ENCODE data around the gene ASPG. TPM values are rescaled to one million over a fixed set of nuclear protein-coding genes. Genes with fewer than 3 reads are reported as not detected.

The ASPG gene
- total RNA-seq, 1 experiment from 2014 or later: 3.4 TPM

DNA sequence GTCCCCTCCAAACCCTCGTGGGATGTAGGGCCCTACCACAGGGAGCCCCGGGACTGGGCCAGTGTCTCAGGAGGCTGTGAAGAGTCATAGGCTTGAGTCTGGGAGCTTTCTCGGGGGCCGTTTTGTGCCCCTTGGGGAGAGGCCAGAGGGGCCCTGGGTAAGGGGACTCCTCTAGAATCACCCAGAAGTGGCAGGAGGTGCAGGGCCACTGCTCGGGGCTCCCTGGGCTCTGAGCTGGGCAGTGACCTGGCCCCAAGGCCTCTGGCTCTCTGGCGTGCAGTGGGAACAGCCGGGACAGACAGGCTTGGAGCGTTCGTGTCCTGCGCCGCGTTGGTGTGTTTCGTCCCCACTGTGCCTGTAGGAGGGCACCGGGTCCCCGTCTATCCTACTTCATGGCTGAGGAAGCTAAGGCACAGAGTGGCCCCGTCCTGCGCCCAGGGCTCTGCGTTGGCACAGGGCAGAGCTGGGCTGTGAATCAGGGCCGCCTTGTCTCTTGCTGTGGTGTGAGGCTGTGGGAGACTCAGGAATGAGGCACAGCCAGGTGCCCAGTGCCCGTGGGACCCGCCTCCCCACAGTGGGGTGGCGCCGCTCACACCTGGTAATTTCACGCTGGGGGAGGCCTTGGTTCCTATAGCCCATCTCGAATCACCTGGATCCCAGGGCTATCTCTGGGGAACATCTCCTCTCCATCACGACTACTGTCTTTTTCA is 29.1 kb downstream of the ASPG start:
- H3K27ac Mint-ChIP-seq: no peak overlapping the region
- no peaks in the 10 kb centered on the region for H3K9me3 Mint-ChIP-seq
- ATAC-seq (no peak), DNase-seq (ENCODE audit: low spot score) (no peak)
- peaks cover 26% of the 10 kb centered on the region for H3K27me3 Mint-ChIP-seq (ENCODE audit: low read depth)
- H3K4me1 Mint-ChIP-seq: no peaks in the 10 kb centered on the region
- ChIA-PET CTCF (interaction anchor here (0.6 to 3.2 kb wide), 4 partner anchors 17 to 37 kb away, joined by 3 to 13 read pairs (median 6); no protein-coding TSS in a partner anchor), POLR2A (interaction anchor here (0.6 kb wide), 1 partner anchor 769 kb away, joined by 4 read pairs; no protein-coding TSS in a partner anchor)
- H3K36me3 Mint-ChIP-seq: no peaks in the 10 kb centered on the region
- H3K4me3 Mint-ChIP-seq: no peak overlapping the region
- TF ChIP-seq MYBL2 (CRISPR knock-in tag; IDR thresholded peaks at IDR 0.05) (no peak), ZNF219 (CRISPR knock-in tag; IDR thresholded peaks at IDR 0.05; ENCODE audit: borderline replicate concordance) (no peak), ZNF396 (CRISPR knock-in tag; IDR thresholded peaks at IDR 0.05; ENCODE audit: borderline replicate concordance) (no peak), ZNF138 (CRISPR knock-in tag; conservative IDR thresholded peaks at IDR 0.05) (no peak), NFATC4 (CRISPR knock-in tag; IDR thresholded peaks at IDR 0.05) (no peak), TCF7 (CRISPR knock-in tag; IDR thresholded peaks at IDR 0.05; ENCODE audit: low read depth) (no peak), TEAD1 (CRISPR knock-in tag; IDR thresholded peaks at IDR 0.05) (no peak), NR1H2 (CRISPR knock-in tag; IDR thresholded peaks at IDR 0.05) (no peak), SMAD3 (CRISPR knock-in tag; IDR thresholded peaks at IDR 0.05; ENCODE audit: borderline replicate concordance) (no peak), JUN (CRISPR knock-in tag; IDR thresholded peaks at IDR 0.05) (no peak)
- TF ChIP-seq, protein P1, sequence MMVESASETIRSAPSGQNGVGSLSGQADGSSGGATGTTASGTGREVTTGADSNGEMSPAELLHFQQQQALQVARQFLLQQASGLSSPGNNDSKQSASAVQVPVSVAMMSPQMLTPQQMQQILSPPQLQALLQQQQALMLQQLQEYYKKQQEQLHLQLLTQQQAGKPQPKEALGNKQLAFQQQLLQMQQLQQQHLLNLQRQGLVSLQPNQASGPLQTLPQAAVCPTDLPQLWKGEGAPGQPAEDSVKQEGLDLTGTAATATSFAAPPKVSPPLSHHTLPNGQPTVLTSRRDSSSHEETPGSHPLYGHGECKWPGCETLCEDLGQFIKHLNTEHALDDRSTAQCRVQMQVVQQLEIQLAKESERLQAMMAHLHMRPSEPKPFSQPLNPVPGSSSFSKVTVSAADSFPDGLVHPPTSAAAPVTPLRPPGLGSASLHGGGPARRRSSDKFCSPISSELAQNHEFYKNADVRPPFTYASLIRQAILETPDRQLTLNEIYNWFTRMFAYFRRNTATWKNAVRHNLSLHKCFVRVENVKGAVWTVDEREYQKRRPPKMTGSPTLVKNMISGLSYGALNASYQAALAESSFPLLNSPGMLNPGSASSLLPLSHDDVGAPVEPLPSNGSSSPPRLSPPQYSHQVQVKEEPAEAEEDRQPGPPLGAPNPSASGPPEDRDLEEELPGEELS (CRISPR knock-in tag; IDR thresholded peaks at IDR 0.05): no peak
- TF ChIP-seq, protein P2, sequence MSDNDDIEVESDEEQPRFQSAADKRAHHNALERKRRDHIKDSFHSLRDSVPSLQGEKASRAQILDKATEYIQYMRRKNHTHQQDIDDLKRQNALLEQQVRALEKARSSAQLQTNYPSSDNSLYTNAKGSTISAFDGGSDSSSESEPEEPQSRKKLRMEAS (CRISPR knock-in tag; IDR thresholded peaks at IDR 0.05): no peak
- TF ChIP-seq, protein P3, sequence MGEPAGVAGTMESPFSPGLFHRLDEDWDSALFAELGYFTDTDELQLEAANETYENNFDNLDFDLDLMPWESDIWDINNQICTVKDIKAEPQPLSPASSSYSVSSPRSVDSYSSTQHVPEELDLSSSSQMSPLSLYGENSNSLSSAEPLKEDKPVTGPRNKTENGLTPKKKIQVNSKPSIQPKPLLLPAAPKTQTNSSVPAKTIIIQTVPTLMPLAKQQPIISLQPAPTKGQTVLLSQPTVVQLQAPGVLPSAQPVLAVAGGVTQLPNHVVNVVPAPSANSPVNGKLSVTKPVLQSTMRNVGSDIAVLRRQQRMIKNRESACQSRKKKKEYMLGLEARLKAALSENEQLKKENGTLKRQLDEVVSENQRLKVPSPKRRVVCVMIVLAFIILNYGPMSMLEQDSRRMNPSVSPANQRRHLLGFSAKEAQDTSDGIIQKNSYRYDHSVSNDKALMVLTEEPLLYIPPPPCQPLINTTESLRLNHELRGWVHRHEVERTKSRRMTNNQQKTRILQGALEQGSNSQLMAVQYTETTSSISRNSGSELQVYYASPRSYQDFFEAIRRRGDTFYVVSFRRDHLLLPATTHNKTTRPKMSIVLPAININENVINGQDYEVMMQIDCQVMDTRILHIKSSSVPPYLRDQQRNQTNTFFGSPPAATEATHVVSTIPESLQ (CRISPR knock-in tag; IDR thresholded peaks at IDR 0.05): no peak
- TF ChIP-seq, protein P4, sequence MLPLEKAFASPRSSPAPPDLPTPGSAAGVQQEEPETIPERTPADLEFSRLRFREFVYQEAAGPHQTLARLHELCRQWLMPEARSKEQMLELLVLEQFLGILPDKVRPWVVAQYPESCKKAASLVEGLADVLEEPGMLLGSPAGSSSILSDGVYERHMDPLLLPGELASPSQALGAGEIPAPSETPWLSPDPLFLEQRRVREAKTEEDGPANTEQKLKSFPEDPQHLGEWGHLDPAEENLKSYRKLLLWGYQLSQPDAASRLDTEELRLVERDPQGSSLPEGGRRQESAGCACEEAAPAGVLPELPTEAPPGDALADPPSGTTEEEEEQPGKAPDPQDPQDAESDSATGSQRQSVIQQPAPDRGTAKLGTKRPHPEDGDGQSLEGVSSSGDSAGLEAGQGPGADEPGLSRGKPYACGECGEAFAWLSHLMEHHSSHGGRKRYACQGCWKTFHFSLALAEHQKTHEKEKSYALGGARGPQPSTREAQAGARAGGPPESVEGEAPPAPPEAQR (CRISPR knock-in tag; IDR thresholded peaks at IDR 0.05): no peak
- TF ChIP-seq, protein P5, sequence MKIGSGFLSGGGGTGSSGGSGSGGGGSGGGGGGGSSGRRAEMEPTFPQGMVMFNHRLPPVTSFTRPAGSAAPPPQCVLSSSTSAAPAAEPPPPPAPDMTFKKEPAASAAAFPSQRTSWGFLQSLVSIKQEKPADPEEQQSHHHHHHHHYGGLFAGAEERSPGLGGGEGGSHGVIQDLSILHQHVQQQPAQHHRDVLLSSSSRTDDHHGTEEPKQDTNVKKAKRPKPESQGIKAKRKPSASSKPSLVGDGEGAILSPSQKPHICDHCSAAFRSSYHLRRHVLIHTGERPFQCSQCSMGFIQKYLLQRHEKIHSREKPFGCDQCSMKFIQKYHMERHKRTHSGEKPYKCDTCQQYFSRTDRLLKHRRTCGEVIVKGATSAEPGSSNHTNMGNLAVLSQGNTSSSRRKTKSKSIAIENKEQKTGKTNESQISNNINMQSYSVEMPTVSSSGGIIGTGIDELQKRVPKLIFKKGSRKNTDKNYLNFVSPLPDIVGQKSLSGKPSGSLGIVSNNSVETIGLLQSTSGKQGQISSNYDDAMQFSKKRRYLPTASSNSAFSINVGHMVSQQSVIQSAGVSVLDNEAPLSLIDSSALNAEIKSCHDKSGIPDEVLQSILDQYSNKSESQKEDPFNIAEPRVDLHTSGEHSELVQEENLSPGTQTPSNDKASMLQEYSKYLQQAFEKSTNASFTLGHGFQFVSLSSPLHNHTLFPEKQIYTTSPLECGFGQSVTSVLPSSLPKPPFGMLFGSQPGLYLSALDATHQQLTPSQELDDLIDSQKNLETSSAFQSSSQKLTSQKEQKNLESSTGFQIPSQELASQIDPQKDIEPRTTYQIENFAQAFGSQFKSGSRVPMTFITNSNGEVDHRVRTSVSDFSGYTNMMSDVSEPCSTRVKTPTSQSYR (CRISPR knock-in tag; IDR thresholded peaks at IDR 0.05): no peak
- TF ChIP-seq, protein P6, sequence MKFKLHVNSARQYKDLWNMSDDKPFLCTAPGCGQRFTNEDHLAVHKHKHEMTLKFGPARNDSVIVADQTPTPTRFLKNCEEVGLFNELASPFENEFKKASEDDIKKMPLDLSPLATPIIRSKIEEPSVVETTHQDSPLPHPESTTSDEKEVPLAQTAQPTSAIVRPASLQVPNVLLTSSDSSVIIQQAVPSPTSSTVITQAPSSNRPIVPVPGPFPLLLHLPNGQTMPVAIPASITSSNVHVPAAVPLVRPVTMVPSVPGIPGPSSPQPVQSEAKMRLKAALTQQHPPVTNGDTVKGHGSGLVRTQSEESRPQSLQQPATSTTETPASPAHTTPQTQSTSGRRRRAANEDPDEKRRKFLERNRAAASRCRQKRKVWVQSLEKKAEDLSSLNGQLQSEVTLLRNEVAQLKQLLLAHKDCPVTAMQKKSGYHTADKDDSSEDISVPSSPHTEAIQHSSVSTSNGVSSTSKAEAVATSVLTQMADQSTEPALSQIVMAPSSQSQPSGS (CRISPR knock-in tag; IDR thresholded peaks at IDR 0.05; ENCODE audit: borderline replicate concordance, low read depth): no peak
- TF ChIP-seq, protein P7, sequence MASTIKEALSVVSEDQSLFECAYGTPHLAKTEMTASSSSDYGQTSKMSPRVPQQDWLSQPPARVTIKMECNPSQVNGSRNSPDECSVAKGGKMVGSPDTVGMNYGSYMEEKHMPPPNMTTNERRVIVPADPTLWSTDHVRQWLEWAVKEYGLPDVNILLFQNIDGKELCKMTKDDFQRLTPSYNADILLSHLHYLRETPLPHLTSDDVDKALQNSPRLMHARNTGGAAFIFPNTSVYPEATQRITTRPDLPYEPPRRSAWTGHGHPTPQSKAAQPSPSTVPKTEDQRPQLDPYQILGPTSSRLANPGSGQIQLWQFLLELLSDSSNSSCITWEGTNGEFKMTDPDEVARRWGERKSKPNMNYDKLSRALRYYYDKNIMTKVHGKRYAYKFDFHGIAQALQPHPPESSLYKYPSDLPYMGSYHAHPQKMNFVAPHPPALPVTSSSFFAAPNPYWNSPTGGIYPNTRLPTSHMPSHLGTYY (CRISPR knock-in tag; IDR thresholded peaks at IDR 0.05): no peak
